DMS153 (cell line): ENCODE measurements around the gene POLR2F.
A peak's percentile ranks its signal among the peaks of the same experiment; 100 is the strongest.
"Not testable (repeated sequence)": the region's sequence is repeated elsewhere in the genome, so short reads cannot be mapped to it uniquely, and the experiment has no call there.

Experiments
- DNase-seq: peaks from one replicate; lab custom pipeline; 2025; lab: John Stamatoyannopoulos, UW

POLR2F gene

DNA sequence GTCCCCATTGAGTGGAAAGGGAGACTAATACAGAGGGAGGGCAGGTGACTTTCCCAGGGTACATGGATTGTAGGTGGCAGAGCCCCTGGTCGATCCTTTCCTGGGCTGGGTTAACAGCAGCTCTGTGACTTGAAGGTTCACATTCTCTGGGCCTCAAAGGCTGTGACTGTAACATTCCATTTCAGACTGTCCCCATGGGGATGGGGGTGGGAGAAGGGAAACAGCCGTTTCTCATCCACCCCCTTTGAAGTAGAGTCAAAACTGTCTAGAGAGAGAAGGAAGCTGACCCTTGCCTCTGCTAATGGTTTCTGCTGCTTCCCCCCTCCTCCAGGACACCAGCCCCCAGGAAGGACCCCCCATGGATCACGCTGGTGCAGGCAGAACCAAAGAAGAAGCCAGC, 28.2 kb upstream of the POLR2F start:
- no peak for DNase-seq

DNA sequence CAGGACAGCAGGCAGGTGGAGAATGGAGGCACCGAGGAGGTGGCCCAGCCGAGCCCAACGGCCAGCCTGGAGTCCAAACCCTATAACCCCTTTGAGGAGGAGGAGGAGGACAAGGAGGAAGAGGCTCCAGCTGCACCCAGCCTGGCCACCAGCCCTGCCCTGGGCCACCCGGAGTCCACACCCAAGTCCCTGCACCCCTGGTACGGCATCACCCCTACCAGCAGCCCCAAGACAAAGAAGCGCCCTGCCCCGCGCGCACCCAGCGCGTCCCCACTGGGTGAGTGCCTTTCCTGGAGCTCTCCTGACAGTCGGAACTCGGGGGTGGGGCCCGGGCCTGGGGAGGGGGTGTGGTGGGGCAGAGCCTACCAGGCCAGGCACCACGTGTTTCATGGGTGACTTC, 27.7 kb upstream of the POLR2F start:
- DNase-seq = no peak

GRCh38 chr22:37926358-37926757, 27.1 kb upstream of the POLR2F start:
- no peak for DNase-seq

GRCh38 chr22:37926771-37927636, 26.5 kb upstream of the POLR2F start:
- DNase-seq = no peak

DNA sequence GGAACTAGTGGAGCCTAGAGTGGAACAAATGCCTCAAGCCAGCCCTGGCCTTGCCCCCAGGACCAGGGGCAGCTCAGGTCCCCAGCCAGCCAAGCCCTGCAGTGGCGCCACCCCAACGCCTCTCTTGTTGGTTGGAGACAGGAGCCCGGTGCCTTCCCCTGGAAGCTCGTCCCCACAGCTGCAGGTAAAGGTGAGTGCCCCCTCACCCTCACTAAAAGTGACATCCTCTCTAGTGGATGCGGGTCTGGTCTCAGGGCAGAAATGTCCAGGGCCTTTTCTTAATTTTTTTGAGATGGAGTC, 25.9 kb upstream of the POLR2F start:
- DNase-seq = no peak

GRCh38 chr22:37929390-37929789, 24.1 kb upstream of the POLR2F start:
- DNase-seq = no peak

DNA sequence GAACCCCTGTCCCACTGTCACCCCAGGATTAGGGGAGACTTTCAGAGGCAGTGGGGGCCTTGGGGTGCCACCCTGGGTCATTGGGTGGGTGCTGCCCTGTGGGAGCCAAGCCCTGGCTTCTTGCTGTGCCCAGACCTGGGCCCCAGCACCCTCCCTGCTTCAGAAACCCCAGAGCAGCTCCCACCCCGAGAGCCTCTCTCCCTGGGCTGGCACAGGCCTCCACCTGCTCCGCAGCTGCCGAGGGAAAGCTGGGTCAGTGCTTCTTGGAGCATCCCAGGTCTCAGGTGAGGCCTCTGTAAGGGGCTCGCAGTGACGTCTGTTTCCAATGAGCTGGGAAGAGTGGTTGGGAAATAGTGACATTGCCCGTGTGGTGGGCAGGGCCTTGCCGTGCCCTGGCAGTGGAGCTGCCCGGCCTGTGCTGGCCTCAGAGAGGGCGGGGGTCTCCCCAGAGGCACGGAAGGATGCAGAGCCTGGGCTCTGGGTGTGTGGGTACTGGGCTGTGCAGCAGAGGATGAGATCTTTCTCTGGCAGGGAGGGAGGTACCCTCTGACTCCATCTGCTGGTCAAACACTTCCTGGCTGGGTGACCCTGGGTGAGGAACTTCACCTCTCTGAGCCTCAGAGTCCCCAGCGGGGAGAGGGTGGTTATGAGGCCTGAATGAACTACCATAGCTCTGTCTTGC, 23.1 kb upstream of the POLR2F start:
- no peak for DNase-seq

GRCh38 chr22:37930952-37931440, 22.5 kb upstream of the POLR2F start:
- DNase-seq = no peak

DNA sequence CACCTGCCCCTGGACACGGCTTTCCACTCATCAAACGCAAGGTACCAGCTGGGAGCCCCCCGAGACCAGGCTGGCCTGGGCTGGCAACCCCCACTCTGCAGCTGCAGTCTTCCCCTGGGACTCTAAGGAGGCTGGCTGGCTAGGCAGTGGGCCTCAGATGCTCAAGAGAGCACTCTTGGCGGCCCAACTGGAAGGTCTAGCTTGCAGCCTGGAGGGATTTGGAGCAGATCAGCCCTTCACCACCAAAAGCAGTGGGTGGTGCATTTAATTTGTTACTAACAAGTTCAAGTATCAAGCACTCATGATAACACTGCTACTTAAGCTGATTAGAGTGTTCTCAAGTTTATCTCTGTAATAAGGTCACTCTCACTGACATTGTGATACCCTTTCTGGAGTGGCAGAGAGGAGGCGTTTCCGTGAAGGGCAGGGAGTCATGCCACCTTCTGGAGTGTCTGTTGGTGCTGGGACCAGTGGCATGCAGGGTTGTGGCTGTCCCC, 21.6 kb upstream of the POLR2F start:
- DNase-seq = no peak

GRCh38 chr22:37932401-37932800, 21.1 kb upstream of the POLR2F start:
- DNase-seq = no peak

GRCh38 chr22:37932821-37933578, 20.5 kb upstream of the POLR2F start:
- DNase-seq = no peak

DNA sequence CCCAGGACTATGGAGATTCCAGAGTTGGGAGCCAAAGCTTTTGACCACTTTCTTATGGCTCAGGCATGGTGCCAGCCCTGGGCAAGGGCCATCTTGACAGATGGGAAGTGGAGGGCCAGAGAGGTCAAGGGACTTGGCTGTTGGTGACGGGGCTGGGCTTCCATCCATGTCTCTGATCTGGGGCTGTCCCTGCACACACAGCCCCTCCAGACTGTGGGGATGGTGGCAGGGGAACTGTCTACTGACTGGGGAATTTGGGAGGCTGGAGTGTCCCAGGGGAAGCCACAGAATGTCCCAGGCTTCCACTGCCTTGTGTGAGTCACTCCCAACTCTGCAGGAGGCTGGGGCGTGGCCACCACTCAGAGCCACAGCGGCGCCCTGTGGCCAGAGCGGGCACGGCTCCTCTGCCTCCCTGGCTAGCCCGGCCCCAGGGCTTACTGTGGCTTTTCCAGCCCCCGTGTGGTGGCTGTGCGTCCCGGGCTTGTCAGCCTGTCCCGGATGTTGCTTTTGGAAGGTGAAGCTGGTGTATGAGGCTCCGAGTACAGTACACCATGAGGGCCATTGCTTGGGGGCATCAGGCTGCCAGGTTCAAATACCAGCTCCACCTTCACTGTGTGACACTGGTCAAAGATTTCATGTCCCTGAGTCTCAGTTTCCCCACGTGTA, 19.7 kb upstream of the POLR2F start:
- peak; percentile 49 for DNase-seq

GRCh38 chr22:37940698-37941376, 12.7 kb upstream of the POLR2F start:
- no peak for DNase-seq

GRCh38 chr22:37942133-37942532, 11.4 kb upstream of the POLR2F start:
- DNase-seq = no peak

GRCh38 chr22:37943136-37943824, 10.2 kb upstream of the POLR2F start:
- DNase-seq = peak; percentile 4

DNA sequence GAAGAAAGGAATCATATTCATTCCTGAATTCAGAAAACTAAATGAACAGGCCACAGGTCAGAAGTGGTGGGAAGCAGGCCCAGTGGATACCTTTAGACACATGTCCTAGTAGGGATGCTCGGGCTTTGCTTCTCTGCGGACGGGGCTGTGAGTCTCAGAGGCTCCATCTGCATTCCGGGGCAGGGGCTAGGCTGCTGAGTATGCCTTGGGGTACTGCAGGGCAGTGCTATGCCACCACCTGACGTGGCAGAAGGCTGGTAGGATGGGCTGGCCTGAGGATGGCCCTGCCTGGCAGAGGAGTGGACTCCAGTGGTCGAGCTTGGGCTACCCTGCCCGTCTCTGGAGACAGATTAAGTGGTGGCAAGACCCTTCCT, 9.7 kb upstream of the POLR2F start:
- DNase-seq = no peak

- DNase-seq = not testable (repeated sequence)
These were observed 9.1 kb upstream of the POLR2F start for GRCh38 chr22:37944423-37944822.

- not testable (repeated sequence) for DNase-seq
These were observed 6.2 kb upstream of the POLR2F start for GRCh38 chr22:37947142-37947795.

DNA sequence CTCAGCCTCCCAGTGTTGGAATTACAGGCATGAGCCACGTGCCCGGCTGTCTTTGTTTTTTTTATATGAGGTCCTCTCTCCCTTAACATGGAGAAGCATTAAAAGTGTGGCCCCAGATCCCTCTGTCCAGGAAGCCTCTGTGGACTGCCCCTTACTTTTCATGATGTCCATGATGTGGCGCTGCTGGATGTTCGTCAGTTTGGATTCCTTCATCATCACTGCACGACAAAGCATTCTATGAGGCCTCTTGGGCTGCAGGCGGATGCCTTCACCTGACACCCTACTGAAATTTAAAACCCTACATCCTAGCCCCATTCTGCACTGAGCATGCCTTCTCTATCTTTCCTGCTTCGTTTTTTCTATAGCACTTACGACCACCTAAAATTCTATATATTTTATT, 2.2 kb upstream of the POLR2F start:
- DNase-seq = peak; percentile 1

DNA sequence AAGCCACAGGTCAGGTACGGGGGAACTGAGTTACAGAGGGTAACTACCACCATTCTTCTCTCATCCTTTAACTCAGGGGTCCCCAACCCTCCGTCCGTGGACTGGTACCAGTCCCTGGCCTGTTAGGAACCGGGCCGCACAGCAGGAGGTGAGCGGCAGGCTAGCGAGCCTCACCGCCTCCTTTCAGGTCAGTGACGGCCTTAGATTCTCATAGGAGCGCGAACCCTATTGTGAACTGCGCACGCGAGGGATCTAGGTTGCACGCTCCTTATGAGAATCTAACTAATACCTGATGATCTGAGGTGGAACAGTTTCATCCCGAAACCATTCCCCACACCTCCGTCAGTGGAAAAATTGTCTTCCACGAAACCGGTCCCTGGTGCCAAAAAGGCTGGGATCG, 870 bp upstream of the POLR2F start:
- not testable (repeated sequence) for DNase-seq
